DND-41 (cell line): ENCODE measurements around the gene SEMA3D.
A peak's percentile ranks its signal among the peaks of the same experiment; 100 is the strongest.

Experiments
- ATAC-seq: fragments of 200-7000 bp; cut with Tn5 transposase; 3 replicates; pipeline ENCODE4 v1.9.1; 2021; ENCODE audit warnings: low read depth; ENCODE audit not compliant: insufficient read depth
- DNase-seq: peaks from one replicate; pipeline ENCODE4 v3.0.0-alpha.2; 2020
- H2AFZ ChIP-seq: 2 replicates; pipeline ENCODE4 v1.6.0; 2012; ENCODE audit warnings: low read depth, low read length
- H3K27ac ChIP-seq: 2 replicates; pipeline ENCODE4 v1.5.1; 2012; ENCODE audit warnings: low read length, inconsistent platforms
- H3K27me3 ChIP-seq: fragments of 200-600 bp; sonication (generic); 2 replicates; pipeline ENCODE4 v1.6.0; 2012; ENCODE audit warnings: low read length, mild to moderate bottlenecking, inconsistent platforms; ENCODE audit not compliant: insufficient read depth, poor library complexity
- H3K36me3 ChIP-seq: 2 replicates; pipeline ENCODE4 v1.5.1; 2012; ENCODE audit warnings: low read length, inconsistent platforms; ENCODE audit not compliant: insufficient read depth
- H3K4me1 ChIP-seq: 2 replicates; pipeline ENCODE4 v1.5.1; 2012; ENCODE audit warnings: mild to moderate bottlenecking, low read length; ENCODE audit not compliant: insufficient read depth
- H3K4me2 ChIP-seq: 2 replicates; pipeline ENCODE4 v1.6.0; 2012; ENCODE audit warnings: mild to moderate bottlenecking, moderate library complexity, low read length, inconsistent platforms; ENCODE audit not compliant: insufficient read depth
- H3K4me3 ChIP-seq, 2 experiments: fragments of 200-600 bp in 1 of 2; shearing (Covaris generic) in 1 of 2; 2 replicates each; pipeline ENCODE4 v1.5.1; 2012 to 2016; ENCODE audit warnings: inconsistent platforms in 2 of 2, low read length in 2 of 2, mild to moderate bottlenecking in 2 of 2, low read depth in 1 of 2, moderate library complexity in 1 of 2
- H3K79me2 ChIP-seq: 2 replicates; pipeline ENCODE4 v1.6.0; 2012; ENCODE audit warnings: low read length, inconsistent platforms; ENCODE audit not compliant: insufficient read depth
- H3K9ac ChIP-seq: 2 replicates; pipeline ENCODE4 v1.6.0; 2012; ENCODE audit warnings: low read depth, mild to moderate bottlenecking, inconsistent platforms, low read length, moderate library complexity
- H3K9me3 ChIP-seq: 2 replicates; pipeline ENCODE4 v1.5.1; 2012; ENCODE audit warnings: low read length, moderate library complexity, mild to moderate bottlenecking, inconsistent platforms; ENCODE audit not compliant: insufficient read depth, severe bottlenecking
- H4K20me1 ChIP-seq: 2 replicates; pipeline ENCODE4 v1.6.0; 2012; ENCODE audit warnings: low read length; ENCODE audit not compliant: insufficient read depth
- EZH2 ChIP-seq: IDR thresholded peaks from 3 replicates; pipeline ENCODE4 v1.6.1; 2012; ENCODE audit warnings: borderline replicate concordance, low read depth, mild to moderate bottlenecking, moderate library complexity, low read length, inconsistent platforms; ENCODE audit not compliant: severe bottlenecking
- TF ChIP-seq, protein P1 (sequence below): IDR thresholded peaks from 2 replicates; pipeline ENCODE4 v1.5.1; 2012; ENCODE audit warnings: borderline replicate concordance, low read length, moderate library complexity, mild to moderate bottlenecking; ENCODE audit not compliant: poor library complexity, severe bottlenecking; ENCODE audit errors: extremely low read depth

SEMA3D gene

DNA sequence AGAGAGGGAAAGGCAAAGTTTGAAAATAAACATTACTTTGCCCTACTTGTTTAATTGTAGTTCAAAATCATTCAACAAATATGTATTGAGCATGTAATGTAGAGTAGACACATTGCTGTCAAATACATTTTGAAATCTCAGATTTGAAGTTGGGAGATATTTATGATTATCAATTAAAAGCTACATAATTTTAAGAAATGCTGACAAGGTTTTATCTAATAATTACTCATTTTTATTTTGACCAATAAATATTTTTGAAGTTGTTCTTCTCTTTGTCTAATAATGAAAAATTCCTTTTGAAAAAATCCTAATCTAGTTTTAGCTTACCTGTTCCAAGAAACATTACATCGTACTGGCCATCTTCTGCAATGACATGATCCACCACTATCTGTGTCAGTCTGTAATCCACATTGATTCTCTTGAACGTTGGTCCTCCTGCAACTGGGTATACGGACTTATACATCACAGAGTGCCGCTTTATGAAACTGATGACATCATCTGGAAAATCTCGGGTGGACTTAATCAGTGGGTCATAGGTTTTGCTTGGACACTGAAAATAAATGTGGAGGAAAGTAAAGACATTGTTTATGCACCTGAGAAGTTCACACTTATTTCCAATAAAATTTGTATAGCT, 164.7 kb downstream of the SEMA3D start:
- Histone ChIP-seq H2AFZ (no peak overlapping the region), H3K79me2 (no peaks in the 10 kb centered on the region), H3K9ac (no peak overlapping the region), H3K4me1 (no peaks in the 10 kb centered on the region), H3K4me3 (no peak overlapping the region), H3K27ac (no peak overlapping the region), H3K36me3 (no peaks in the 10 kb centered on the region), H4K20me1 (no peaks in the 10 kb centered on the region), H3K27me3 (no peaks in the 10 kb centered on the region), H3K4me2 (no peak overlapping the region), H3K9me3 (no peaks in the 10 kb centered on the region)
- TF ChIP-seq, protein P1, sequence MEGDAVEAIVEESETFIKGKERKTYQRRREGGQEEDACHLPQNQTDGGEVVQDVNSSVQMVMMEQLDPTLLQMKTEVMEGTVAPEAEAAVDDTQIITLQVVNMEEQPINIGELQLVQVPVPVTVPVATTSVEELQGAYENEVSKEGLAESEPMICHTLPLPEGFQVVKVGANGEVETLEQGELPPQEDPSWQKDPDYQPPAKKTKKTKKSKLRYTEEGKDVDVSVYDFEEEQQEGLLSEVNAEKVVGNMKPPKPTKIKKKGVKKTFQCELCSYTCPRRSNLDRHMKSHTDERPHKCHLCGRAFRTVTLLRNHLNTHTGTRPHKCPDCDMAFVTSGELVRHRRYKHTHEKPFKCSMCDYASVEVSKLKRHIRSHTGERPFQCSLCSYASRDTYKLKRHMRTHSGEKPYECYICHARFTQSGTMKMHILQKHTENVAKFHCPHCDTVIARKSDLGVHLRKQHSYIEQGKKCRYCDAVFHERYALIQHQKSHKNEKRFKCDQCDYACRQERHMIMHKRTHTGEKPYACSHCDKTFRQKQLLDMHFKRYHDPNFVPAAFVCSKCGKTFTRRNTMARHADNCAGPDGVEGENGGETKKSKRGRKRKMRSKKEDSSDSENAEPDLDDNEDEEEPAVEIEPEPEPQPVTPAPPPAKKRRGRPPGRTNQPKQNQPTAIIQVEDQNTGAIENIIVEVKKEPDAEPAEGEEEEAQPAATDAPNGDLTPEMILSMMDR, result no peak
- TF ChIP-seq EZH2, result no peak
- ATAC-seq (no peak), DNase-seq (no peak)

DNA sequence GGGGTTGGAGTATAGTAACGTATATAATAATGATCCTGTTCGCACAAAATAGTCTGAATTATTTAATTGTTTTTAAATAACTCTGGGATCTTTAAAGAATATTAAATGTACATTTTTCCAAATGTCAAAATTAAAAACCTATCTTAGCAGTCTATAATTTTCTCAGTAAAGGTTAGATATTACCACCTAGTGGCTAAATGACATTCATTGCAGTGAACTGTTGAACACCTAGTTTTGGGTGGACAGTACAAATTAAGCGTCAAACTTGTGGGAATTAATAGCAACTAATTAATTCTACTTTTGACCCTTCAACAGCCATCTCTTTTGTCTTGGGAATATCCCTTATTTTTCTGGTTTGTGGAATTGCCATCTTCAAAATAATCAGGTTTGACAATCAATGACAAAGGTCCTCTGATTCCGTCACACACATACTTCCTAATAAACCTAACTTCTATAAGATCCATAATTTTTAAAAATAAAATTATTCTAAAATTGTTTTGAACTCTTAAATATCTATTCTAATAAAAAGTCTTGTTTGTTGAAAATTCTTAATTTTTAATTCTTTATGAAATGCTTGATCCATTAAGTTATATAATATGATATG, 165.7 kb downstream of the SEMA3D start:
- Histone ChIP-seq H3K4me1 (no peaks in the 10 kb centered on the region), H3K9ac (no peak overlapping the region), H3K4me3 (no peak overlapping the region), H3K36me3 (no peaks in the 10 kb centered on the region), H3K9me3 (no peaks in the 10 kb centered on the region), H4K20me1 (no peaks in the 10 kb centered on the region), H3K4me2 (no peak overlapping the region), H3K27ac (no peak overlapping the region), H3K27me3 (no peaks in the 10 kb centered on the region), H3K79me2 (no peaks in the 10 kb centered on the region), H2AFZ (no peak overlapping the region)
- TF ChIP-seq EZH2, result no peak
- TF ChIP-seq, protein P1, result peak; percentile 40
- DNase-seq (no peak), ATAC-seq (no peak)

DNA sequence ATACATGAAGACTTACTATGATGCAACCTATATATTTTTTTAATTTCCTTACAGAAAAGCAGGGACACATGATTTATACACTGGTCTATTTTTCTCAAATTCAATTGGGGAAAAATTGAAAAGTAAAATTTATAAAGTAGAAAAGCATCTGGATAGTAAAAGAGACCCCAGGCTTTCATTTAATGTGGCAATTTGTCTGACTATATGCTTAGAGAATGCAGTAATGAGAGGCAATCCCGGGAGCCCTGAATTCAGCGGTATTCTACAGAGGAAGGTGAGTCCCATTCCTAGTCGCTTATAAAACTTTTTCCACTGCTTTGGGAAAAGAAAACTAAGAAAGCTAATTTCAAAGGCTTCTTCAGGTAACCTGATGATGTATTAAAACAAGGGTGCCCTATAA, 167.1 kb downstream of the SEMA3D start:
- no peaks in the 10 kb centered on the region for H3K9me3 ChIP-seq
- H3K4me3 ChIP-seq, result no peak overlapping the region
- no peaks in the 10 kb centered on the region for H4K20me1 ChIP-seq
- H3K36me3 ChIP-seq, result no peaks in the 10 kb centered on the region
- DNase-seq, result no peak
- no peaks in the 10 kb centered on the region for H3K27me3 ChIP-seq
- H3K27ac ChIP-seq, result no peak overlapping the region
- H2AFZ ChIP-seq, result no peak overlapping the region
- H3K79me2 ChIP-seq, result no peaks in the 10 kb centered on the region
- TF ChIP-seq, protein P1, result no peak
- no peak for TF ChIP-seq EZH2
- no peak overlapping the region for H3K9ac ChIP-seq
- no peak overlapping the region for H3K4me2 ChIP-seq
- ATAC-seq, result no peak
- H3K4me1 ChIP-seq, result no peaks in the 10 kb centered on the region
